Measurements from ENCODE around the gene LHX6.

The LHX6 gene

DNA sequence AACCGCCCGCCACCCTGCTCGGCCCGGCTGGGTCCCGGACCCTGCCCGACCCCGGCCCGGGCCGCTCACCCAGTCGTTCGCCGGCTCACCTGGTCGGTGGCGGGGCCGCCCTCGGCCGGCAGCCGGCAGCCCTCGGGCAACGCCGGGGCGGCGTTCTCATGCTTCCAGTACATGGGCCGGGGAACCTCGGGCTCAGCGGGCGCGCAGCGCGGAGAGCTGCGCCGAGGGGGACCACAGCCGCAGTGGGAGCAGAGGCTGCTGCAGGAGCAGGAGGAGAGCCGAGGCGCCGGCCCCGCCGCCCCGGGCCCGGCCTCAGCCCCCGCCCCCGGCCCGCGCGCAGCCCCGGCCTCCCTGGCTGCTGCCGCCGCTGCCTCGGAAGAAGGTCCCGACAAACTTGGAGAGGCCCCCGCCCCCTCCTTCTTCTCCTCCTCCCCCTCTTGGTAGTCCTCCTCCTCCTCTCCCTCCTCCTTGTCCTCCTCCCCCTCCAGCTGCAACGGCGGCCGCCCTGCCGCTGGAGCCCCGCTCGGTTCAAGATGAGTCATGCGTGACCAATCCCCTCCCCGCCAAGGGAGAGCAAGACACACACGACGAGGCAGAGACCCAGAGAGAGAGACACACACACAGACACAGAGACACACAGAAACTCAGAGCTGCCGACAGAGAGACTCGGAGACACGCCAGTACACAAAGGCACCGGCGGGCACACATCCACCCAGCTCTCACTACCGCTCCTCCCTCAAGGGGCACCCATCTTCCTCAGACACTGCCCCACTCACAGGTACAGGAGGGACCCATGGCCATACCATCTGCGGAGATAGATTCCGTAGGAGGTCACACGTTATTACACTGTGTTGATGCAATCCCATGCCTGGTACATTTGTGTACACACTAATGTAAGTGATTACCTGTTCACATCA is at the start of gene LHX6:
Gene LHX6 (minus strand): TSS at position 390 of the 917 bp plus-strand sequence. CDS start 217 bp downstream, at position 173.
- H3K4me3 Mint-ChIP-seq: no peak within 1 kb of the TSS
- ATAC-seq (peak; percentile 29), DNase-seq (peak; percentile 12)
- H3K36me3 Mint-ChIP-seq (ENCODE audit: low read depth): no peaks in the 10 kb centered on the region
- H3K27me3 Mint-ChIP-seq: peaks cover 33% of the 10 kb centered on the region
- no peaks in the 10 kb centered on the region for H3K9me3 Mint-ChIP-seq
- H3K27ac Mint-ChIP-seq: no peak within 1 kb of the TSS
- H3K4me1 Mint-ChIP-seq: peaks cover 6% of the 10 kb centered on the region

DNA sequence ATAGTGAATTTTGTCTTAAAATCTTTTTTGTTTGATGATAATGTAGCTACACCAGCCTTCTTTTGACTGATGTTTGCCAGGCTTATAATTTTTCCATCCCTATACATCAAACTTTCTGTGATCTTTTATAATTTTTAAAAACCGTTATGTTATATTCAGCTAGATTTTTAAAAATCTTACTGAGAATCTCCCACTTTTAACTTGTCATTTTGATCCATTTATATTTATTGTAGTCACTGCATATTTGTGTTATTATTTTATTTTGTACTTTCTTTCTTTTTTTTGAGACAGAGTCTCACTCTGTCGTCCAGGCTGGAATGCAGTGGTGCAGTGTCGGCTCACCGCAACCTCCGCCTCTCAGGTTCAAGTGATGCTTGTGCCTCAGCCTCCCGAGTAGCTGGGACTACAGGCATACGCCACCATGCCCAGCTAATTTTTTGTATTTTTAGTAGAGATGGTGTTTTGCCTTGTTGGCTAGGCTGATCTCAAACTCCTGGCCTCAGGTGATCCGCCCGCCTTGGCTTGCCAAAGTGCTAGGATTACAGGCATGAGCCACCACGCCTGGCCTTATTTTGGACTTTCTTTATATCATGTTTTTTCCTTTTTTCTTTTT is 48.6 kb upstream of the LHX6 start:
- peaks cover 14% of the 10 kb centered on the region for H3K4me1 Mint-ChIP-seq
- H3K27me3 Mint-ChIP-seq: no peaks in the 10 kb centered on the region
- no peak for DNase-seq
- no peak overlapping the region for H3K4me3 Mint-ChIP-seq
- H3K36me3 Mint-ChIP-seq (ENCODE audit: low read depth): peaks cover 78% of the 10 kb centered on the region
- H3K9me3 Mint-ChIP-seq: no peaks in the 10 kb centered on the region
- H3K27ac Mint-ChIP-seq: no peak overlapping the region
- no peak for ATAC-seq

- peaks cover 18% of the 10 kb centered on the region for H3K4me1 Mint-ChIP-seq
- no peak overlapping the region for H3K27ac Mint-ChIP-seq
- no peaks in the 10 kb centered on the region for H3K27me3 Mint-ChIP-seq
- H3K9me3 Mint-ChIP-seq: no peaks in the 10 kb centered on the region
- no peak overlapping the region for H3K4me3 Mint-ChIP-seq
- DNase-seq: no peak
- ATAC-seq: no peak
- peaks cover 77% of the 10 kb centered on the region for H3K36me3 Mint-ChIP-seq (ENCODE audit: low read depth)
Measured at GRCh38 chr9:122276096-122276495, 47.3 kb upstream of the LHX6 start.

GRCh38 chr9:122274055-122274454 is 45.3 kb upstream of the LHX6 start:
- H3K4me1 Mint-ChIP-seq: peaks cover 23% of the 10 kb centered on the region
- DNase-seq: no peak
- H3K36me3 Mint-ChIP-seq (ENCODE audit: low read depth): peaks cover 70% of the 10 kb centered on the region
- ATAC-seq: no peak
- H3K9me3 Mint-ChIP-seq: no peaks in the 10 kb centered on the region
- H3K27me3 Mint-ChIP-seq: no peaks in the 10 kb centered on the region
- H3K27ac Mint-ChIP-seq: no peak overlapping the region
- no peak overlapping the region for H3K4me3 Mint-ChIP-seq

- no peak overlapping the region for H3K4me3 Mint-ChIP-seq
- H3K9me3 Mint-ChIP-seq: no peaks in the 10 kb centered on the region
- ATAC-seq: no peak
- peaks cover 54% of the 10 kb centered on the region for H3K4me1 Mint-ChIP-seq
- no peak for DNase-seq
- no peaks in the 10 kb centered on the region for H3K27me3 Mint-ChIP-seq
- H3K27ac Mint-ChIP-seq: peak overlapping the region; percentile 39
- H3K36me3 Mint-ChIP-seq (ENCODE audit: low read depth): peaks cover 37% of the 10 kb centered on the region
Measured at GRCh38 chr9:122268041-122268814, 39.5 kb upstream of the LHX6 start.

- Mint-ChIP-seq H3K27ac (peak overlapping the region; percentile 99), H3K36me3 (ENCODE audit: low read depth) (peaks cover 24% of the 10 kb centered on the region), H3K9me3 (no peaks in the 10 kb centered on the region), H3K27me3 (no peaks in the 10 kb centered on the region), H3K4me3 (peak overlapping the region; percentile 98), H3K4me1 (peaks cover 64% of the 10 kb centered on the region)
- DNase-seq (no peak), ATAC-seq (peak; percentile 31)
Measured at GRCh38 chr9:122265149-122265915, 36.6 kb upstream of the LHX6 start.

- Mint-ChIP-seq H3K27ac (peak within 1 kb of the TSS; percentile 99), H3K4me1 (peaks cover 61% of the 10 kb centered on the region), H3K9me3 (no peaks in the 10 kb centered on the region), H3K27me3 (no peaks in the 10 kb centered on the region), H3K4me3 (peak within 1 kb of the TSS; percentile 98), H3K36me3 (ENCODE audit: low read depth) (peaks cover 22% of the 10 kb centered on the region)
- DNase-seq (peak; percentile 92), ATAC-seq (peak; percentile 90)
Measured at GRCh38 chr9:122264360-122265148, 35.8 kb upstream of the LHX6 start, which contains the start of the genes MRRF and RBM18. Gene MRRF (plus strand): TSS chr9:122264882. CDS start chr9:122270892, 6,010 bp downstream. Gene RBM18 (minus strand): TSS chr9:122264840. CDS start chr9:122261492, 3,348 bp downstream.

- Mint-ChIP-seq H3K27me3 (no peaks in the 10 kb centered on the region), H3K4me1 (peaks cover 61% of the 10 kb centered on the region), H3K9me3 (no peaks in the 10 kb centered on the region), H3K27ac (peak overlapping the region; percentile 99), H3K36me3 (ENCODE audit: low read depth) (peaks cover 27% of the 10 kb centered on the region), H3K4me3 (peak overlapping the region; percentile 98)
- ATAC-seq (no peak), DNase-seq (no peak)
Measured at GRCh38 chr9:122263699-122264349, 35.1 kb upstream of the LHX6 start.

DNA sequence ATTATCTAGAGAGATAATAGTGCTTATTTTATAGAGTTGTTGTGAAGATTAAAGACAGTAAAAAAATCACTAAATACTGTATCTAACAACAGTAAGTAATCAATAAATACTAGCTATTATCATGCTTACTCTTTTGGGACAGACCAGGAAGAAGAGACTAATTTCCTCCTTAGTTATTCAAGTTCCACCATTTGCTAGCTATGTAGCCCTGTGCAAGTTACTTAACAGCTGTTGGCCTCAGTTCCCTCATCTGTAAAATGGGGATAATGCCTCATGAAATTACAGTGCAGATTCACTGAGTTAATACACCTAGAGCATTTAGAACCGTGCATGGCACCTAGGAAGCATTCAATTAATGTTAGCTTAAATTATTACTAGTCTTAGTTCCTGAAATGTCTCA is 33.3 kb upstream of the LHX6 start:
- ATAC-seq (no peak), DNase-seq (no peak)
- peaks cover 37% of the 10 kb centered on the region for H3K36me3 Mint-ChIP-seq (ENCODE audit: low read depth)
- no peaks in the 10 kb centered on the region for H3K9me3 Mint-ChIP-seq
- no peaks in the 10 kb centered on the region for H3K27me3 Mint-ChIP-seq
- no peak overlapping the region for H3K27ac Mint-ChIP-seq
- H3K4me1 Mint-ChIP-seq: peaks cover 50% of the 10 kb centered on the region
- no peak overlapping the region for H3K4me3 Mint-ChIP-seq

DNA sequence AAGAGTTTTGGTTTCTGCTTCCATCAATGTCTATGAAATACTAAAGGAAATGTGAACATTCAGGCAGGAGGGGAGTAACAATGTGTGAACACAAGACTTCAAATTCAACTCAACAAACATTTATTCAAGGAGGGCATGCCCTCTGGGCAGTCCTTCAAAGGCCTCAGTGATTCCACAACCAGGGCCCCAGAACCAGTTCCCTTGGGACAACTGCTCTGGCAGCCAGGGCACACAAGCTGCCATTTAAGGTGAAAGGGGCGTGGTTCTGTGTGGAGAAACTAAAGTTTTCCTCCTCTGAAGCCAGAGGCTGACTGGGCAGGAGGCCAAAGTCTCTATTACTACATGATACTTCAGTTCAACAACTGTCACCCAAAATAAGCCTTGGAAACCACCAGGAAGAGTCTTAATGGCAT is 32.7 kb upstream of the LHX6 start:
- Mint-ChIP-seq H3K4me1 (peaks cover 47% of the 10 kb centered on the region), H3K9me3 (no peaks in the 10 kb centered on the region), H3K27me3 (no peaks in the 10 kb centered on the region), H3K4me3 (no peak overlapping the region), H3K36me3 (ENCODE audit: low read depth) (peaks cover 37% of the 10 kb centered on the region), H3K27ac (no peak overlapping the region)
- no peak for ATAC-seq
- no peak for DNase-seq

GRCh38 chr9:122258886-122259415 is 30.2 kb upstream of the LHX6 start:
- ATAC-seq (no peak), DNase-seq (no peak)
- H3K27me3 Mint-ChIP-seq: no peaks in the 10 kb centered on the region
- peaks cover 30% of the 10 kb centered on the region for H3K36me3 Mint-ChIP-seq (ENCODE audit: low read depth)
- H3K4me1 Mint-ChIP-seq: peaks cover 28% of the 10 kb centered on the region
- no peak overlapping the region for H3K27ac Mint-ChIP-seq
- no peaks in the 10 kb centered on the region for H3K9me3 Mint-ChIP-seq
- H3K4me3 Mint-ChIP-seq: no peak overlapping the region

GRCh38 chr9:122256206-122256605 is 27.4 kb upstream of the LHX6 start:
- Mint-ChIP-seq H3K27ac (no peak overlapping the region), H3K36me3 (ENCODE audit: low read depth) (peaks cover 41% of the 10 kb centered on the region), H3K4me1 (peaks cover 4% of the 10 kb centered on the region), H3K4me3 (no peak overlapping the region), H3K9me3 (no peaks in the 10 kb centered on the region), H3K27me3 (no peaks in the 10 kb centered on the region)
- no peak for ATAC-seq
- DNase-seq: no peak

GRCh38 chr9:122254761-122255160 is 26.0 kb upstream of the LHX6 start:
- H3K4me3 Mint-ChIP-seq: no peak overlapping the region
- H3K36me3 Mint-ChIP-seq (ENCODE audit: low read depth): peaks cover 38% of the 10 kb centered on the region
- DNase-seq (no peak), ATAC-seq (no peak)
- H3K4me1 Mint-ChIP-seq: no peaks in the 10 kb centered on the region
- no peak overlapping the region for H3K27ac Mint-ChIP-seq
- no peaks in the 10 kb centered on the region for H3K9me3 Mint-ChIP-seq
- no peaks in the 10 kb centered on the region for H3K27me3 Mint-ChIP-seq

All from activated naive CD8-positive, alpha-beta T cell treated with anti-CD3 and anti-CD28 coated beads, Interleukin-2, amount 50 U/mL, for 24 hours (primary cell).